Omental fat pad (tissue), 4 donors: Measurements from ENCODE around the gene ADRA1B. TPM values are rescaled to one million over a fixed set of nuclear protein-coding genes. Genes with fewer than 3 reads are reported as not detected.

Source experiments
- ATAC-seq: fragments of 150-250 bp; one replicate; pipeline ENCODE4 v1.9.1; 2016; ENCODE audit warnings: mild to moderate bottlenecking, moderate library complexity; ENCODE audit not compliant: low FRiP score
- DNase-seq: peaks from one replicate; pipeline ENCODE4 v3.0.0-alpha.2; 2019; ENCODE audit warnings: low spot score
- total RNA-seq, 4 donors: library from RNA; depleted of rRNA; stranded (reverse); fragments of >200 nt; gene quantifications; one replicate each; pipeline ENCODE4 v1.1.0, GENCODE V29; 2016
- TF ChIP-seq, protein P1 (sequence below), 3 donors: fragments of 450-650 bp; IDR thresholded peaks; one replicate each; pipeline ENCODE4 v1.5.1; 2016 to 2017; ENCODE audit warnings: antibody characterized with exemption in 3 of 3, mild to moderate bottlenecking in 3 of 3, moderate library complexity in 2 of 3

ADRA1B gene
- total RNA-seq, 4 donors from 2014 or later: 1.6 to 13.1 (median 7.5) TPM

DNA sequence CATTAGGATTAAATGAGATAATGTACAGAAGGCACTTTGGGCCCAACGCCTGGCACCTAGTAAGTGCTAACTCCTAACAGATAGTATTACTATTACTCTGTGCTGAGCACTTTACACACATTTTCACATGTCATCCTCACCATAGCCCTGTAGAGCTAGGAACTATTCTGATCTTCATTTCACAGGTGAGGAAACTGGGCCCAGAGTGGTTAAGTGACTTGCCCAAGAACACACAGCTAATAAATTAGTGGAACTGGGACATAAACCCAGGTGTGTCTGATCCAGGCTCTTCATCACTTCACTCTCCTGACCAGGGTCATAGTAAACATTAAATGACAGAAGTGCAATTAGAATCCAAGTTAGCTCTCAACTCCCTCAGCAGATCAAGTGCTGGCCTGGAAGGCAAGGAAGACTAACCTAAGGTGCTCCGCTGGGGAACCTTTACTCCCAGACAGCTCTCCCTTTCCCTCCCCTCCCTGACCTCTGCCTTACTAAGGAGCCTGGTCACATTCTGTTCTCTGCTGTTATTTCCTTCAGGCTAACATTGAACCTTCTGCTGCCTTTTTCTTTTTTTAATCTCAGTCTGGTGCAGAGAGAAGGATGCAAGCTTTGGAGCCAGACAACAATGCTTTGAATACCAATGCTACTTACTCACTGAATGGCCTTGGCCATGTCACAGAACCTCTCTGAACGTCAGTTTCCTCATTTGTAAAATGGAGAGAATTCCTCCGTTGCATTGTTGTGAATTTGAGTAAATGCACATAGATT lies 4.1 kb upstream of the ADRA1B start:
- TF ChIP-seq, protein P1, sequence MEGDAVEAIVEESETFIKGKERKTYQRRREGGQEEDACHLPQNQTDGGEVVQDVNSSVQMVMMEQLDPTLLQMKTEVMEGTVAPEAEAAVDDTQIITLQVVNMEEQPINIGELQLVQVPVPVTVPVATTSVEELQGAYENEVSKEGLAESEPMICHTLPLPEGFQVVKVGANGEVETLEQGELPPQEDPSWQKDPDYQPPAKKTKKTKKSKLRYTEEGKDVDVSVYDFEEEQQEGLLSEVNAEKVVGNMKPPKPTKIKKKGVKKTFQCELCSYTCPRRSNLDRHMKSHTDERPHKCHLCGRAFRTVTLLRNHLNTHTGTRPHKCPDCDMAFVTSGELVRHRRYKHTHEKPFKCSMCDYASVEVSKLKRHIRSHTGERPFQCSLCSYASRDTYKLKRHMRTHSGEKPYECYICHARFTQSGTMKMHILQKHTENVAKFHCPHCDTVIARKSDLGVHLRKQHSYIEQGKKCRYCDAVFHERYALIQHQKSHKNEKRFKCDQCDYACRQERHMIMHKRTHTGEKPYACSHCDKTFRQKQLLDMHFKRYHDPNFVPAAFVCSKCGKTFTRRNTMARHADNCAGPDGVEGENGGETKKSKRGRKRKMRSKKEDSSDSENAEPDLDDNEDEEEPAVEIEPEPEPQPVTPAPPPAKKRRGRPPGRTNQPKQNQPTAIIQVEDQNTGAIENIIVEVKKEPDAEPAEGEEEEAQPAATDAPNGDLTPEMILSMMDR (IDR thresholded peaks at IDR 0.05): no peak
- no peak for DNase-seq
- ATAC-seq: peak; percentile 17

DNA sequence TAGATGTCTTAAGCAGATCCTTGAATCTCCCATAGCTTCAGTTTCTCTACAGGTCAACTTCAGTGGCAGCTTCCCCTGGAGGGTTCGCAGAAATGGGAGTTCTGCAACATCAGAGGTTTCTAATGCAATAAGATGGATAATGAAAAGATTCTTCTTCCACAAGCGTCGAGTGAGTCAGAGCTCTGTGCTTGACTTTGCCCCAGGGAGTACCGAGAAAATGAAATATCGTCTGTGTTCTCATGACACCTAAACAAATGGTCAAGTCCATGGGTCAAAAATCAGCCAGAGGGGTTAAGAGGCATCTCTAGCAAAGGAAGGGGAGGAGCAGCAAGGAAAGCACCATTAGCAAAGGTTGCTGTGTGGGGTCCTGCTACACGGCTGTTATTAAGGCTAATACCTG lies 3.2 kb upstream of the ADRA1B start:
- TF ChIP-seq, protein P1 (IDR thresholded peaks at IDR 0.05): no peak
- no peak for DNase-seq
- peak; percentile 70 for ATAC-seq

- ATAC-seq: no peak
- no peak for DNase-seq
- TF ChIP-seq, protein P1 (IDR thresholded peaks at IDR 0.05): no peak
These were observed 2.8 kb upstream of the ADRA1B start for GRCh38 chr5:159913501-159913900.

GRCh38 chr5:159916841-159917761 lies 819 bp downstream of the ADRA1B start:
- TF ChIP-seq, protein P1 (IDR thresholded peaks at IDR 0.05): no peak
- ATAC-seq (no peak), DNase-seq (no peak)

- TF ChIP-seq, protein P1 (IDR thresholded peaks at IDR 0.05): no peak
These were observed 1.7 kb downstream of the ADRA1B start for GRCh38 chr5:159917994-159918393.

DNA sequence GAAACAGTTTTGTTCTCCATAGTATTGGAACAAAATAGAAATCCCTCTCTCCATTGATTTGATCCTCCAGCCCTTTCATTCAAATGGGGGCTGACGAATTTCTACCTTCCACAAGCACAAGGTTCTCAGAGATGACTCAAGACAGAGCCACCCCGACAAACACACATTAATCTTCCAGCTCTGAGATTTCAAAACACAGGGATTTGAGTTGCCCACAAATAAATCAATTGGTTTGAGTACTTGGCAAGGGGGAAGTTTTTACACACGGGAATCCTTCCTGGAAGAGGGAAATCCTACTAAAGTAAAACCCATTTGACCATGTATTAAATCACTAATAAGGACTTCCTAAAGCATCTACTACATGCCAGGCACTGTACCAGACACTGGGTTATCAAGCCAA lies 5.4 kb downstream of the ADRA1B start:
- DNase-seq (no peak), ATAC-seq (no peak)
- TF ChIP-seq, protein P1 (IDR thresholded peaks at IDR 0.05): no peak

More at GRCh38 chr5:159917994-159918393, 1.7 kb downstream of the ADRA1B start:
- ATAC-seq (no peak), DNase-seq (no peak)
